ENCODE data around the gene RDH5.

DNA sequence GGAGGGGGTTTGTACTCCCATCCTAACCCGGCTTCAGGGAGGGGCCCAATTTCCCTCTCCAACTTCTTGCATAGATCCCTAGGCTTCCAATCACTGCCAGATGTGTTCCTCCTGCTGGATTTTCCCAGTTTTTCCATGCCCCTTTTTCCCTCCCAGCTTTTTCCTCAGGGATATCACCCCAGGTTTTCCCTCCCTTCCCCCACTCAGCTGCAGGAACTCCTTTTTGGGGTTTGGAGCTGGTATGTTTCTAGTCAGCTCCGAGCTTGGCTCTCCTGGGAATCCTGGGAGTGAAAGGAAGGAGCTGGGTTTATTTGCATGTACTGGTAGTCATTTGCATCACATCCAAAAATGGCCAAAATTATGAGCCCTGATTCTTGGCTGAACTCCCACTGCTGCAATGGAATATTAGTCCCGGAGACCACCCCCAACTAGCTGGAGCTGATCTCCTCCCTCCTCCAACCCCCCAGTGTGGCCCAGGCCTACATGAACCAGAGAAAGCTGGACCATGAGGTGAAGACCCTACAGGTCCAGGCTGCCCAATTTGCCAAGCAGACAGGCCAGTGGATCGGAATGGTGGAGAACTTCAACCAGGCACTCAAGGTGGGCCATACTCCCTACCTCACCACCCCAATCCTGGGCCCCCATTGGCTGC lies 1.4 kb upstream of the RDH5 start:
- TF ChIP-seq, protein P1, sequence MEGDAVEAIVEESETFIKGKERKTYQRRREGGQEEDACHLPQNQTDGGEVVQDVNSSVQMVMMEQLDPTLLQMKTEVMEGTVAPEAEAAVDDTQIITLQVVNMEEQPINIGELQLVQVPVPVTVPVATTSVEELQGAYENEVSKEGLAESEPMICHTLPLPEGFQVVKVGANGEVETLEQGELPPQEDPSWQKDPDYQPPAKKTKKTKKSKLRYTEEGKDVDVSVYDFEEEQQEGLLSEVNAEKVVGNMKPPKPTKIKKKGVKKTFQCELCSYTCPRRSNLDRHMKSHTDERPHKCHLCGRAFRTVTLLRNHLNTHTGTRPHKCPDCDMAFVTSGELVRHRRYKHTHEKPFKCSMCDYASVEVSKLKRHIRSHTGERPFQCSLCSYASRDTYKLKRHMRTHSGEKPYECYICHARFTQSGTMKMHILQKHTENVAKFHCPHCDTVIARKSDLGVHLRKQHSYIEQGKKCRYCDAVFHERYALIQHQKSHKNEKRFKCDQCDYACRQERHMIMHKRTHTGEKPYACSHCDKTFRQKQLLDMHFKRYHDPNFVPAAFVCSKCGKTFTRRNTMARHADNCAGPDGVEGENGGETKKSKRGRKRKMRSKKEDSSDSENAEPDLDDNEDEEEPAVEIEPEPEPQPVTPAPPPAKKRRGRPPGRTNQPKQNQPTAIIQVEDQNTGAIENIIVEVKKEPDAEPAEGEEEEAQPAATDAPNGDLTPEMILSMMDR (IDR thresholded peaks at IDR 0.05; ENCODE audit: insufficient read depth, low read length, poor library complexity, severe bottlenecking) = no peak
- no peak for TF ChIP-seq EZH2phosphoT487 (conservative IDR thresholded peaks at IDR 0.05; ENCODE audit: low read length)

Data from SU-DHL-6 (cell line).